NCI-H345 (cell line): Measurements from ENCODE around the gene DACH1.
"Not testable (repeated sequence)": the region's sequence is repeated elsewhere in the genome, so short reads cannot be mapped to it uniquely, and the experiment has no call there.

Experiments used
- DNase-seq: peaks from one replicate; lab custom pipeline; 2025; lab: John Stamatoyannopoulos, UW

DACH1 gene

GRCh38 chr13:71865874-71866334 lies 1.1 kb downstream of the DACH1 start:
- peak; percentile 39 for DNase-seq

GRCh38 chr13:71864986-71865873 lies 1.8 kb downstream of the DACH1 start:
- DNase-seq, result peak; percentile 56

- DNase-seq, result peak; percentile 58
These were observed 2.7 kb downstream of the DACH1 start for GRCh38 chr13:71864094-71864985.

- DNase-seq, result no peak
These were observed 3.6 kb downstream of the DACH1 start for GRCh38 chr13:71863254-71863865.

GRCh38 chr13:71862459-71862943 lies 4.5 kb downstream of the DACH1 start:
- no peak for DNase-seq

- DNase-seq, result no peak
These were observed 5.1 kb downstream of the DACH1 start for GRCh38 chr13:71861769-71862458.

GRCh38 chr13:71860547-71861138 lies 6.4 kb downstream of the DACH1 start:
- DNase-seq, result no peak

- DNase-seq, result no peak
These were observed 8.4 kb downstream of the DACH1 start for GRCh38 chr13:71858647-71859046.

- no peak for DNase-seq
These were observed 10.4 kb downstream of the DACH1 start for GRCh38 chr13:71856548-71857043.

GRCh38 chr13:71854401-71854800 lies 12.6 kb downstream of the DACH1 start:
- DNase-seq, result no peak

- DNase-seq, result no peak
These were observed 13.3 kb downstream of the DACH1 start for GRCh38 chr13:71853725-71854124.

- no peak for DNase-seq
These were observed 14.3 kb downstream of the DACH1 start for GRCh38 chr13:71852736-71853135.

GRCh38 chr13:71851498-71852409 lies 15.2 kb downstream of the DACH1 start:
- no peak for DNase-seq

- no peak for DNase-seq
These were observed 25.0 kb downstream of the DACH1 start for GRCh38 chr13:71842003-71842402.

GRCh38 chr13:71838842-71839241 lies 28.2 kb downstream of the DACH1 start:
- DNase-seq, result no peak

- DNase-seq, result not testable (repeated sequence)
These were observed 29.4 kb downstream of the DACH1 start for GRCh38 chr13:71837582-71837981.

- no peak for DNase-seq
These were observed 35.3 kb downstream of the DACH1 start for GRCh38 chr13:71831716-71832115.

GRCh38 chr13:71830736-71831135 lies 36.3 kb downstream of the DACH1 start:
- no peak for DNase-seq

- no peak for DNase-seq
These were observed 36.7 kb downstream of the DACH1 start for GRCh38 chr13:71830323-71830722.

GRCh38 chr13:71829547-71829946 lies 37.5 kb downstream of the DACH1 start:
- no peak for DNase-seq
